ENCODE data around the gene BCKDK.

BCKDK gene

GRCh38 chr16:31108035-31108793 is at the start of gene BCKDK:
Gene BCKDK (plus strand): TSS chr16:31108386. CDS start chr16:31109224, 838 bp downstream.
- peak within 1 kb of the TSS; percentile 90 for H3K4me3 ChIP-seq (ENCODE audit: low read depth, low read length)
- TF ChIP-seq CTCF (IDR thresholded peaks at IDR 0.05; ENCODE audit: low read depth, low read length, missing control alignments) = no peak
- DNase-seq (ENCODE audit: low read depth) = peak; percentile 59

- H3K4me3 ChIP-seq (ENCODE audit: low read depth, low read length) = no peak overlapping the region
- TF ChIP-seq CTCF (IDR thresholded peaks at IDR 0.05; ENCODE audit: low read depth, low read length, missing control alignments) = no peak
- no peak for DNase-seq (ENCODE audit: low read depth)
Measured at GRCh38 chr16:31061126-31061812, 46.9 kb upstream of the BCKDK start.

- DNase-seq (ENCODE audit: low read depth) = no peak
- no peak overlapping the region for H3K4me3 ChIP-seq (ENCODE audit: low read depth, low read length)
- no peak for TF ChIP-seq CTCF (IDR thresholded peaks at IDR 0.05; ENCODE audit: low read depth, low read length, missing control alignments)
Measured at GRCh38 chr16:31061813-31062440, 46.3 kb upstream of the BCKDK start.

- no peak overlapping the region for H3K4me3 ChIP-seq (ENCODE audit: low read depth, low read length)
- no peak for TF ChIP-seq CTCF (IDR thresholded peaks at IDR 0.05; ENCODE audit: low read depth, low read length, missing control alignments)
Measured at GRCh38 chr16:31063495-31063842, 44.7 kb upstream of the BCKDK start.

GRCh38 chr16:31063843-31064611 is 44.2 kb upstream of the BCKDK start:
- TF ChIP-seq CTCF (IDR thresholded peaks at IDR 0.05; ENCODE audit: low read depth, low read length, missing control alignments) = no peak
- no peak overlapping the region for H3K4me3 ChIP-seq (ENCODE audit: low read depth, low read length)
- no peak for DNase-seq (ENCODE audit: low read depth)

More at GRCh38 chr16:31063495-31063842, 44.7 kb upstream of the BCKDK start:
- DNase-seq (ENCODE audit: low read depth) = no peak

- TF ChIP-seq CTCF (IDR thresholded peaks at IDR 0.05; ENCODE audit: low read depth, low read length, missing control alignments) = no peak
- DNase-seq (ENCODE audit: low read depth) = no peak
- no peak overlapping the region for H3K4me3 ChIP-seq (ENCODE audit: low read depth, low read length)
Measured at GRCh38 chr16:31064882-31065461, 43.2 kb upstream of the BCKDK start.

Measured in GM12864 (cell line).